HG02610 (cell line): ENCODE measurements around the gene UBR2.
A peak's percentile ranks its signal among the peaks of the same experiment; 100 is the strongest.
"Not testable (repeated sequence)": the region's sequence is repeated elsewhere in the genome, so short reads cannot be mapped to it uniquely, and the experiment has no call there.

ENCODE experiments used
- ATAC-seq: cut with Tn5 transposase; IDR thresholded peaks from one replicate; pipeline ENCODE4 v1.9.1; 2021; ENCODE audit warnings: mild to moderate bottlenecking, moderate library complexity; ENCODE audit not compliant: unreplicated experiment

The UBR2 gene

GRCh38 chr6:42724825-42725224 is 161.0 kb downstream of the UBR2 start:
- no peak for ATAC-seq

- no peak for ATAC-seq
These were observed 162.2 kb downstream of the UBR2 start for GRCh38 chr6:42726026-42726425.

GRCh38 chr6:42726485-42727086 is 162.8 kb downstream of the UBR2 start:
- peak; percentile 79 for ATAC-seq

- ATAC-seq, result no peak
These were observed 163.3 kb downstream of the UBR2 start for GRCh38 chr6:42727087-42727611.

GRCh38 chr6:42727627-42728026 is 163.8 kb downstream of the UBR2 start:
- ATAC-seq, result no peak

GRCh38 chr6:42729731-42730130 is 165.9 kb downstream of the UBR2 start:
- no peak for ATAC-seq

- not testable (repeated sequence) for ATAC-seq
These were observed 170.1 kb downstream of the UBR2 start for GRCh38 chr6:42733867-42734481.

- no peak for ATAC-seq
These were observed 172.1 kb downstream of the UBR2 start for GRCh38 chr6:42735976-42736375.

- ATAC-seq, result no peak
These were observed 176.9 kb downstream of the UBR2 start for GRCh38 chr6:42740725-42741124.

- no peak for ATAC-seq
These were observed 178.5 kb downstream of the UBR2 start for GRCh38 chr6:42742116-42742894.
